Cardiac fibroblast (primary cell): ENCODE measurements around the gene CAMK2N2.

ENCODE experiments used
- DNase-seq, 2 donors: peaks; one replicate each; pipeline versions ENCODE4 v3.0.0 to v3.0.0-alpha.2; 2010; ENCODE audit warnings: low read depth in 2 of 2
- H3K4me3 ChIP-seq, 2 donors: replicated peaks in 1 of 2; 1 replicate in 1 of 2; 2 replicates in 1 of 2; pipeline ENCODE4 v1.5.1; 2011; ENCODE audit warnings: low read depth in 2 of 2, low read length in 2 of 2, mild to moderate bottlenecking in 2 of 2, moderate library complexity in 1 of 2
- TF ChIP-seq, protein P1 (sequence below): IDR thresholded peaks from one replicate; pipeline ENCODE4 v1.5.1; 2011; ENCODE audit warnings: low read depth, mild to moderate bottlenecking, low read length, inconsistent platforms

Gene CAMK2N2

DNA sequence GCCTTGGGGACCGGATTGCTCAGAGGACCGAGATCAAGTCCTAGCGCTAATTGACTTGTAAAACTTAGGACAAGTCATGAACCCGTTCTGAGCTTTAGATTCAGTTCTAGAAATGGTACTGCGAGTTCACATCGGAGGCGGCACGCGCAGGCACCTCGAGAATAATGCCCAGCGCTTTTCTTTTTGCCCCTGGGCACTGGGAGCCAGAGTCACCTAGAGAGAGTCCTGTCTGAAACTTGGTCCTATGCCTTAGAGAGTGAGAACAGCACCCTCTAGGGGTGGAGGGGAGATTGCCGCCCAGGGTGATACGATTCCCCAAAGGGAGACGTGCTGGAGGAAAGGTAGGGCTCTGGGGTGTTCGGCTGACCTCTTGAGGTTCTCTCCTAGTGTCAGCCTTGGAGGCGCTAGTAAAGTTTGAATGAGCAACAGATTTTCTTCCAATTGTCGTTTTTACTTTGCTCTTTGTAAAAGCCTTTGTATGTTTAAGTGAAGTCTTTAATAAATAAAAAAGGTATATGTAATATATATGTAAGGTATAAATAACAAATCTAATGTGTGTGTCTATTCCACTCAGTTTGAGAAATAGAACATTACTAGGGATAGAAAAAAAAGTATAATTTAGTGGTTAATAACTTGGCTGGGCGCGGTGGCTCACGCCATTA lies 11.1 kb downstream of the CAMK2N2 start:
- peak; percentile 89 to 94 for DNase-seq
- peak overlapping the region; percentile 97 for H3K4me3 ChIP-seq
- TF ChIP-seq, protein P1, sequence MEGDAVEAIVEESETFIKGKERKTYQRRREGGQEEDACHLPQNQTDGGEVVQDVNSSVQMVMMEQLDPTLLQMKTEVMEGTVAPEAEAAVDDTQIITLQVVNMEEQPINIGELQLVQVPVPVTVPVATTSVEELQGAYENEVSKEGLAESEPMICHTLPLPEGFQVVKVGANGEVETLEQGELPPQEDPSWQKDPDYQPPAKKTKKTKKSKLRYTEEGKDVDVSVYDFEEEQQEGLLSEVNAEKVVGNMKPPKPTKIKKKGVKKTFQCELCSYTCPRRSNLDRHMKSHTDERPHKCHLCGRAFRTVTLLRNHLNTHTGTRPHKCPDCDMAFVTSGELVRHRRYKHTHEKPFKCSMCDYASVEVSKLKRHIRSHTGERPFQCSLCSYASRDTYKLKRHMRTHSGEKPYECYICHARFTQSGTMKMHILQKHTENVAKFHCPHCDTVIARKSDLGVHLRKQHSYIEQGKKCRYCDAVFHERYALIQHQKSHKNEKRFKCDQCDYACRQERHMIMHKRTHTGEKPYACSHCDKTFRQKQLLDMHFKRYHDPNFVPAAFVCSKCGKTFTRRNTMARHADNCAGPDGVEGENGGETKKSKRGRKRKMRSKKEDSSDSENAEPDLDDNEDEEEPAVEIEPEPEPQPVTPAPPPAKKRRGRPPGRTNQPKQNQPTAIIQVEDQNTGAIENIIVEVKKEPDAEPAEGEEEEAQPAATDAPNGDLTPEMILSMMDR, result peak; percentile 97

DNA sequence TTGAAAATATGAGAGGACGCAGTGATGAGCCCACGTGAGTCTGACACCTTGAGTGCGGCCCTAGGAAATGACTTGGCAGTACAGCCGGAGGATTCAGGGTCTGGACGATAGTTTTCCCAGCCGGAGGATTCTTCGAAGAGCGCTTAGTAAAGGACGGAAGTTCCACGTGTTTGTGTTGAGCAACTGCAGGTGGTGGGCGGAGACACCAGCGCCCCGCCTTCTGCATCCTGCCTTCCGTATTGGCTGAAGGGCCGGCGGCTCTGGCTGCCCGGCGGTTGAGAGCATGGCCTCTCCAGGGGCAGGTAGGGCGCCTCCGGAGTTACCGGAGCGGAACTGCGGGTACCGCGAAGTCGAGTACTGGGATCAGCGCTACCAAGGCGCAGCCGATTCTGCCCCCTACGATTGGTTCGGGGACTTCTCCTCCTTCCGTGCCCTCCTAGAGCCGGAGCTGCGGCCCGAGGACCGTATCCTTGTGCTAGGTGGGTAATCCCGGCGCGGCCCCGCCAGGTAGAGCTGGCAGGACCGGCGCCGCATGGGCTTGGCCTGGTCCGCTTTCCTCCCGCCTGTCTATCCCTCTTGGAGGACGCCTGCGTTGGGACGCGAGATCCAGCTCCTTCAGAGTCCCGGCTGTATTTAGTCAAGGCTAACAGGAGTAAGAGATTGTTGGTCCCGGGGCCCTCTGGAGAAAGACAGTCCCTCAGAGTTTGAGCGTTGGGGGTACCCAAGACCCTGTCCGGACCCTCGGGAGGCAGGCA lies 11.8 kb downstream of the CAMK2N2 start, which contains the start of gene EEF1AKMT4:
Gene EEF1AKMT4, plus strand, starts transcription at position 261 of the 755 bp plus-strand sequence. Its CDS starts 23 bp downstream, at position 284.
- H3K4me3 ChIP-seq, result peak within 1 kb of the TSS; percentile 97
- DNase-seq, result peak; percentile 99
- TF ChIP-seq, protein P1, result peak; percentile 67

DNA sequence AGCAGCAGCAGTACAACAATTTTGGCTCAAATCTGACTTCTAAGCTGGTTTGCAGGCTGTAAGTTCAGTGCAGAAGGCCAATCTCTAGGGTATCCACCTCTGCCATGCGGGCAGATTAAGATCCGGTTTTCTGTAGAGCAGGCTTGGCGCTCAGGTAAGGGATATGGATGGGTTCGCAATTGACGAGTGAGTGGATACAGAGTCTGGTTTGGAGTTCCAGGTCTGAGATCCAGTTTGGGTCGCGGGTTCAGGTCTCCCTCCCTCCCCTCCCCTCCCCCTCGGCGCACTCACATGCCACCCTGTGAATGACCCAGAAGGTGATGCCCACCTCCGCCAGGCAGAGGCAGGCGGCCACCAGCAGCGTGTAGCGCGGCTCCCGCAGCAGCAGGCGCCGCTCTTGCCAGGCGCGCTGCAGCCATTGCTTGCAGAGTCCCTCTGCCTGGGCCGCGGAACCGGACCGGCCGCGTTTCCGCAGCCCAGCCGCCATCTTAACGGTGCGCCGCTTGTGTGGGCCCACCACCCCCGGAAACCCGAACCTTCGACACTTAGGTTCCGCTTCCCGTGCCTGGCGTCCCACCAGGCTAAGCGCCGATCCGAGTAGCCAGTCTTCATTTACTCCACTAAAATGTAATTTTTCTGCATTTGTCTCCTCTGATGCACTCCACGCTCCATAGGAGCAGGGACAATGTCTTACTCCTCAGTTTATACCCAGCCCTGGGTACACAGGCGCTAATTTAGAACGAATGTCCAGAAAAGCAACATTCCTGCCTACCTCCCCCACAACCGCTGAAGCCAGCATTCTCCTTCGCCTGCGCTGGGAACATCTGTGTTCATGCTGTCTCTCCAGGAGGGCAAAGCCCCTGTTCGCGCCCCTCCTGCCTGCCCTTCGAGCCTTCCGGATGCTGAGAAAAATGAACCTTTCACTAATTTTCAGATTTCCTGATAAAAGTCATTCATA lies 12.6 kb downstream of the CAMK2N2 start, which contains the start of gene ALG3:
Gene ALG3, minus strand, starts transcription at position 509 of the 958 bp plus-strand sequence. Its CDS starts 22 bp downstream, at position 487.
- TF ChIP-seq, protein P1, result no peak
- peak within 1 kb of the TSS; percentile 97 for H3K4me3 ChIP-seq
- peak; percentile 93 to 94 for DNase-seq

DNA sequence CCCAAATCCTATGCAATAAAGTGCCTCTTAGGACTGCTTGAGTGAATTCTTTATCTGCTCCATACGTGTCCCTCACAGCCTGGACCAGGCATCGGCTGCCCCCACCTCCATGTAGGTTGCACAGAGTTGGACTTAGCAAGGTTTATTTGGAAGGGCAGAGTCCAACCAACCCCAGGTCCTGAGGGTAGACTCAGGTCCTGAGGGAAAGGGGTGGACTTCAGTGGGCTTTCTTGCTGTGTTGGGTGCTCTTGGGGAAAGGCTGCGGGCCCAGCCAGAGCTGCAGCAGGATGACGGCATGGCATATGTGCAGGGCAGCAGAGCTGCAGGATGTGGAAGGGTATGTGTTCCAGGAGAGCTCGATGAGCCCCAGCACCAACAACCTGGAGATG lies 19.1 kb downstream of the CAMK2N2 start:
- no peak for DNase-seq
- no peak overlapping the region for H3K4me3 ChIP-seq
- TF ChIP-seq, protein P1, result no peak

DNA sequence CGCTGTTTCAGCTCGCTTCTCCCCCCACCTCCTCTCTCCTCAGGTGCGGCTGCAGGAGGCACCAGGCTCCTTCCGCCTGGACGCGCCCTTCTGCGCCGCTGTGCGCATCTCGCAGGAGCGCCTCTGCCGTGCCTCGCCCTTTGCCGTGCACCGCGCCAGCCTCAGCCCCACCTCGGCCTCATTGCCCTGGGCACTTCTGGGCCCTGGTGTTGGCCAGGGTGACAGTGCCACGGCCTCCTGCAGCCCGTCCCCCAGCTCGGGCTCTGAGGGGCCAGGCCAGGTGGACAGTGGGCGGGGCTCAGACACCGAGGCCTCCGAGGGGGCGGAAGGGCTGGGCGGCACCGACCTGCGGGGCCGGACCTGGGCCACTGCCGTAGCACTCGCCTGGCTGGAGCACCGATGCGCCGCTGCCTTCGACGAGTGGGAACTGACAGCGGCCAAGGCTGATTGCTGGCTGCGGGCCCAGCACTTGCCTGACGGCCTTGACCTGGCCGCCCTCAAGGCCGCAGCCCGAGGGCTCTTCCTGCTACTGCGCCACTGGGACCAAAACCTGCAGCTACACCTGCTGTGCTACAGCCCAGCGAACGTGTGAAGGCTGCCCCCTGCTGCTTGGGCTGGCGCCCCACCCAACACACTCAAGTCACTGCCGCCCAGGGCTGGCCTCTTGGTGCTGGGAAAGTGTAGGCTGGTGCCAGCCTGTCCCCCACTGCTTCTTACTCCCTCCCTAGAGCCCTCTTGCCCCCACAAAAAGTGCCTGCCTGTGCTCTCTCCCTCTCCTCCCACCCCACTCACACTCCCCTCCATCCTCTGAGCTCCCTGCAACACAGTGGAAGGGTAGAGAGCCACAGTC lies 19.7 kb downstream of the CAMK2N2 start:
- DNase-seq, result peak; percentile 52 to 64
- H3K4me3 ChIP-seq, result no peak overlapping the region

More for the DNA sequence above, 19.7 kb downstream of the CAMK2N2 start:
- TF ChIP-seq, protein P1, result peak; percentile 57
